T-cell (primary cell): ENCODE data around the gene HSDL1. TPM values are rescaled to one million over a fixed set of nuclear protein-coding genes. Genes with fewer than 3 reads are reported as not detected.

Experiments
- ATAC-seq, 4 experiments: fragments of 200-7000 bp in 3 of 4; fragments of 150-1000 bp in 1 of 4; cut with Tn5 transposase; replicated peaks in 1 of 4; 1 replicate in 3 of 4; 2 replicates in 1 of 4; pipeline ENCODE4 v1.10.0; 2021; ENCODE audit warnings: moderate library complexity in 3 of 4, mild to moderate bottlenecking in 2 of 4, moderate number of reproducible peaks in 1 of 4
- CTCF ChIA-PET, 2 donors: fragments of 300-600 bp; sonication (Branson Sonifier 250); formaldehyde crosslinking; loops; one replicate each; lab custom pipeline; 2022; ENCODE audit warnings: antibody characterized with exemption in 2 of 2; lab: Charles Lee
- POLR2A ChIA-PET, 2 donors: fragments of 300-600 bp; sonication (Branson Sonifier 250); formaldehyde crosslinking; loops; one replicate each; lab custom pipeline; 2022; ENCODE audit warnings: antibody characterized with exemption in 2 of 2; lab: Charles Lee
- DNase-seq, 35 experiments: peaks; one replicate each; pipeline versions ENCODE4 v3.0.0 to v3.0.0-alpha.2; 2013 to 2023
- H3K27ac ChIP-seq: one replicate; pipeline ENCODE4 v1.5.1; 2013; ENCODE audit warnings: low read length
- H3K27me3 ChIP-seq, 2 experiments: replicated peaks in 1 of 2; 1 replicate in 1 of 2; 2 replicates in 1 of 2; pipeline versions ENCODE4 v1.6.1 to v1.7.0; 2013; ENCODE audit warnings: low read length in 1 of 2, mixed read lengths in 1 of 2; ENCODE audit not compliant: control insufficient read depth in 2 of 2, insufficient read depth in 2 of 2; ENCODE audit errors: extremely low read depth in 1 of 2
- H3K36me3 ChIP-seq, 2 donors: 1 replicate in 1 of 2; 2 replicates in 1 of 2; pipeline versions ENCODE4 v1.6.1 to v1.7.0; 2013; ENCODE audit warnings: low read length in 1 of 2; ENCODE audit not compliant: control insufficient read depth in 2 of 2, insufficient read depth in 1 of 2; ENCODE audit errors: extremely low read depth in 1 of 2
- H3K4me1 ChIP-seq, 2 experiments: 1 replicate in 1 of 2; 2 replicates in 1 of 2; pipeline versions ENCODE4 v1.6.1 to v1.7.0; 2013; ENCODE audit warnings: low read length in 2 of 2, mixed read lengths in 1 of 2; ENCODE audit not compliant: insufficient read depth in 2 of 2, control insufficient read depth in 1 of 2; ENCODE audit errors: extremely low read depth in 1 of 2
- H3K4me3 ChIP-seq, 2 donors: 1 replicate in 1 of 2; 2 replicates in 1 of 2; pipeline versions ENCODE4 v1.5.1 to v1.7.0; 2013; ENCODE audit warnings: mild to moderate bottlenecking in 2 of 2, low read length in 1 of 2, moderate library complexity in 1 of 2; ENCODE audit not compliant: control insufficient read depth in 1 of 2; ENCODE audit errors: extremely low read depth in 1 of 2
- H3K9me3 ChIP-seq: 2 replicates; pipeline ENCODE4 v1.7.0; 2013
- H3K27ac Mint-ChIP-seq, 2 donors: one replicate each; pipeline ENCODE4 v1.8.0; 2020 to 2021; ENCODE audit warnings: mild to moderate bottlenecking in 2 of 2, mixed read lengths in 2 of 2
- H3K27me3 Mint-ChIP-seq, 2 donors: one replicate each; pipeline ENCODE4 v1.8.0; 2021 to 2022; ENCODE audit warnings: mixed read lengths in 2 of 2
- H3K36me3 Mint-ChIP-seq: one replicate; pipeline ENCODE4 v1.8.0; 2021; ENCODE audit warnings: mixed read lengths
- H3K4me1 Mint-ChIP-seq, 3 donors: one replicate each; pipeline ENCODE4 v1.8.0; 2020 to 2022; ENCODE audit warnings: mixed read lengths in 3 of 3, mild to moderate bottlenecking in 1 of 3
- H3K4me3 Mint-ChIP-seq, 3 donors: one replicate each; pipeline ENCODE4 v1.8.0; 2020 to 2022; ENCODE audit warnings: mild to moderate bottlenecking in 3 of 3, mixed read lengths in 3 of 3, moderate library complexity in 3 of 3
- H3K9me3 Mint-ChIP-seq, 3 donors: one replicate each; pipeline ENCODE4 v1.8.0; 2020 to 2022; ENCODE audit warnings: mixed read lengths in 3 of 3
- WGBS: methylation state at CpG from one replicate; pipeline ENCODE4 v1.1.5; 2013; ENCODE audit warnings: missing lambda C conversion rate; ENCODE audit not compliant: insufficient coverage; 5-methylcytosine and 5-hydroxymethylcytosine counted together
- total RNA-seq, 35 experiments: library from RNA in 6 of 35; stranded (reverse) in 6 of 35; fragments of 120-200 nt in 1 of 35; gene quantifications; one replicate each; pipeline versions ENCODE4 v1.2.1 to v1.2.4 and lab custom pipeline; 2013 to 2026

The HSDL1 gene
- total RNA-seq, 5 donors from 2014 or later (not counting 1 experiment from before 2014, with no cell fraction given), result 11.9 to 23.5 (median 20.4) TPM

- Histone ChIP-seq H3K9me3 (no peaks in the 10 kb centered on the region), H3K4me1 (peaks cover 0 to 8% of the 10 kb centered on the region in 2 experiments), H3K27ac (no peak overlapping the region), H3K4me3 (no peak overlapping the region), H3K36me3 (no peaks in the 10 kb centered on the region), H3K27me3 (no peaks in the 10 kb centered on the region)
- no peak overlapping the region for H3K4me3 Mint-ChIP-seq
- DNase-seq (no peak), ATAC-seq (no peak)
- ChIA-PET CTCF (interaction anchor here in 1 of 2 donors (0.7 kb wide), 1 partner anchor 25 kb away, joined by 3 read pairs; no protein-coding TSS in a partner anchor), POLR2A (no interaction called here)
- 100% methylated on average over 1 of the region's 7 CpGs for WGBS
- H3K36me3 Mint-ChIP-seq, result peaks cover 5% of the 10 kb centered on the region
- H3K4me1 Mint-ChIP-seq, result peaks cover 32 to 42% (median 34%) of the 10 kb centered on the region in 3 donors
- no peak overlapping the region for H3K27ac Mint-ChIP-seq
- no peaks in the 10 kb centered on the region for H3K27me3 Mint-ChIP-seq
- H3K9me3 Mint-ChIP-seq, result no peaks in the 10 kb centered on the region
Observed at GRCh38 chr16:84137769-84138357, 7.1 kb downstream of the HSDL1 start.

- no peak for ATAC-seq
- Mint-ChIP-seq H3K9me3 (no peaks in the 10 kb centered on the region), H3K27me3 (no peaks in the 10 kb centered on the region), H3K4me3 (no peak overlapping the region), H3K27ac (no peak overlapping the region), H3K36me3 (peaks cover 4% of the 10 kb centered on the region), H3K4me1 (peaks cover 33 to 39% (median 34%) of the 10 kb centered on the region in 3 donors)
- ChIA-PET CTCF (no interaction called here), POLR2A (no interaction called here)
- H3K4me3 ChIP-seq, result no peak overlapping the region
- H3K27me3 ChIP-seq, result no peaks in the 10 kb centered on the region
- no peaks in the 10 kb centered on the region for H3K9me3 ChIP-seq
- no peak overlapping the region for H3K27ac ChIP-seq
- peaks cover 0 to 8% of the 10 kb centered on the region in 2 experiments for H3K4me1 ChIP-seq
- no peak for DNase-seq
- no peaks in the 10 kb centered on the region for H3K36me3 ChIP-seq
- WGBS, result 93% methylated on average over 6 of the region's 8 CpGs
Observed at GRCh38 chr16:84137287-84137686, 7.7 kb downstream of the HSDL1 start.

- Histone ChIP-seq H3K36me3 (no peaks in the 10 kb centered on the region), H3K27me3 (no peaks in the 10 kb centered on the region), H3K4me3 (no peak overlapping the region), H3K27ac (no peak overlapping the region), H3K4me1 (peaks cover 0 to 8% of the 10 kb centered on the region in 2 experiments), H3K9me3 (no peaks in the 10 kb centered on the region)
- Mint-ChIP-seq H3K27me3 (no peaks in the 10 kb centered on the region), H3K9me3 (no peaks in the 10 kb centered on the region), H3K4me3 (no peak overlapping the region), H3K36me3 (peaks cover 4% of the 10 kb centered on the region), H3K4me1 (peaks cover 29 to 36% (median 30%) of the 10 kb centered on the region in 3 donors), H3K27ac (no peak overlapping the region)
- ChIA-PET CTCF (no interaction called here), POLR2A (interaction anchor here in 1 of 2 donors (0.6 kb wide), 1 partner anchor 294 kb away, joined by 3 read pairs; no protein-coding TSS in a partner anchor)
- ATAC-seq, result no peak
- WGBS, result 100% methylated on average over 3 of the region's 11 CpGs
- DNase-seq, result no peak
Observed at GRCh38 chr16:84136331-84137125, 8.4 kb downstream of the HSDL1 start.

GRCh38 chr16:84132527-84133285 lies 12.3 kb downstream of the HSDL1 start:
- DNase-seq (no peak), ATAC-seq (no peak)
- no peaks in the 10 kb centered on the region for H3K27me3 ChIP-seq
- ChIA-PET POLR2A (no interaction called here), CTCF (no interaction called here)
- H3K36me3 ChIP-seq, result peaks cover 9 to 11% of the 10 kb centered on the region in 2 donors
- no peak overlapping the region for H3K4me3 Mint-ChIP-seq
- no peaks in the 10 kb centered on the region for H3K9me3 ChIP-seq
- no peak overlapping the region for H3K27ac Mint-ChIP-seq
- H3K27ac ChIP-seq, result no peak overlapping the region
- no peaks in the 10 kb centered on the region for H3K4me1 ChIP-seq
- 100% methylated on average over 1 of the region's 7 CpGs for WGBS
- no peak overlapping the region for H3K4me3 ChIP-seq
- no peaks in the 10 kb centered on the region for H3K27me3 Mint-ChIP-seq
- no peaks in the 10 kb centered on the region for H3K9me3 Mint-ChIP-seq
- H3K4me1 Mint-ChIP-seq, result peaks cover 6 to 13% (median 10%) of the 10 kb centered on the region in 3 donors
- peaks cover 22% of the 10 kb centered on the region for H3K36me3 Mint-ChIP-seq

GRCh38 chr16:84131117-84131516 lies 13.9 kb downstream of the HSDL1 start:
- H3K4me1 ChIP-seq, result no peaks in the 10 kb centered on the region
- H3K27ac ChIP-seq, result no peak overlapping the region
- ATAC-seq (no peak), DNase-seq (no peak)
- H3K4me1 Mint-ChIP-seq, result peaks cover 0 to 8% (median 2%) of the 10 kb centered on the region in 3 donors
- H3K9me3 ChIP-seq, result no peaks in the 10 kb centered on the region
- no peak overlapping the region for H3K4me3 Mint-ChIP-seq
- H3K27me3 Mint-ChIP-seq, result no peaks in the 10 kb centered on the region
- POLR2A ChIA-PET, result no interaction called here
- peaks cover 9 to 11% of the 10 kb centered on the region in 2 donors for H3K36me3 ChIP-seq
- no peak overlapping the region for H3K27ac Mint-ChIP-seq
- no peak overlapping the region for H3K4me3 ChIP-seq
- 94% methylated on average over 3 of the region's 5 CpGs for WGBS
- H3K27me3 ChIP-seq, result no peaks in the 10 kb centered on the region
- no peaks in the 10 kb centered on the region for H3K9me3 Mint-ChIP-seq
- H3K36me3 Mint-ChIP-seq, result peaks cover 28% of the 10 kb centered on the region
- CTCF ChIA-PET, result interaction anchor here in 1 of 2 donors (0.8 kb wide), 1 partner anchor 56 kb away, joined by 3 read pairs; no protein-coding TSS in a partner anchor
